GM12878 (cell line): ENCODE data around the gene FKBP7.

ENCODE experiments used
- EP300 ChIP-seq, 2 experiments: fragments of 150-350 bp in 1 of 2; IDR thresholded peaks; 2 replicates each; pipeline ENCODE4 v1.6.1; 2011 to 2012; ENCODE audit warnings: low read depth in 2 of 2, low read length in 2 of 2, borderline replicate concordance in 1 of 2, improper control_type of control experiment in 1 of 2, inconsistent platforms in 1 of 2; ENCODE audit not compliant: control insufficient read depth in 1 of 2
- RAD21 ChIP-seq: IDR thresholded peaks from 2 replicates; pipeline ENCODE4 v1.6.1; 2011; ENCODE audit warnings: mild to moderate bottlenecking, low read depth, low read length, moderate library complexity; ENCODE audit not compliant: insufficient read depth
- RELA ChIP-seq: fragments of 450-650 bp; IDR thresholded peaks from 2 replicates; pipeline ENCODE4 v1.8.0; 2014; ENCODE audit warnings: borderline replicate concordance; ENCODE audit not compliant: partially characterized antibody
- SP1 ChIP-seq: IDR thresholded peaks from one replicate; pipeline ENCODE4 v1.6.1; 2011; ENCODE audit warnings: low read depth, low read length
- TARDBP ChIP-seq: IDR thresholded peaks from 2 replicates; pipeline ENCODE4 v1.6.1; 2016; ENCODE audit warnings: borderline replicate concordance
- TF ChIP-seq, protein P1 (sequence below), 3 experiments: IDR thresholded peaks in 2 of 3; conservative IDR thresholded peaks in 1 of 3; 2 replicates each; pipeline ENCODE4 v1.5.1; 2011; ENCODE audit warnings: low read depth in 3 of 3, low read length in 3 of 3, mild to moderate bottlenecking in 3 of 3, control low read depth in 2 of 3, moderate library complexity in 2 of 3, inconsistent platforms in 1 of 3, mixed read lengths in 1 of 3; ENCODE audit not compliant: control insufficient read depth in 2 of 3, insufficient read depth in 1 of 3; ENCODE audit errors: extremely low read depth in 1 of 3
- TF ChIP-seq, protein P2 (sequence below): fragments of 450-650 bp; IDR thresholded peaks from 2 replicates; pipeline ENCODE4 v1.6.1; 2017; ENCODE audit warnings: antibody characterized with exemption, mild to moderate bottlenecking, moderate library complexity

DNA sequence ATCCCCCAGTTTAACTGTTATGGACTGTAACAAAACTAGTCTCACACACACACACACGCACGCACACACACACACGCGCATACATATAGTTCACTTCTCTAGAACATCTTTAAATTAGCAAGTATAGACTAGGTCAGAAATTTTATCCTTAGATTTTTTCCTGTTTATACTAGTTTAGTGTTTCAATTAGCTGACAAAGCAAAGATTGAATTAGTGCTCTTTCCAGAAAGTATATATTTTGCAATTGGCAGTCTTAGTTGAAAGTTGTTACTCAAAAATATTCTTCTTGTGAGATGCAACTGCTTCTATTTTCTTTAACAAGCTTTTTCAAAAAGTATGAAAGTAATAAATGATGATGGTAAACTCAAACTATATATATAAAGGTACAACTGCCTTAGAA is 24.4 kb upstream of the FKBP7 start:
- TF ChIP-seq, protein P1, sequence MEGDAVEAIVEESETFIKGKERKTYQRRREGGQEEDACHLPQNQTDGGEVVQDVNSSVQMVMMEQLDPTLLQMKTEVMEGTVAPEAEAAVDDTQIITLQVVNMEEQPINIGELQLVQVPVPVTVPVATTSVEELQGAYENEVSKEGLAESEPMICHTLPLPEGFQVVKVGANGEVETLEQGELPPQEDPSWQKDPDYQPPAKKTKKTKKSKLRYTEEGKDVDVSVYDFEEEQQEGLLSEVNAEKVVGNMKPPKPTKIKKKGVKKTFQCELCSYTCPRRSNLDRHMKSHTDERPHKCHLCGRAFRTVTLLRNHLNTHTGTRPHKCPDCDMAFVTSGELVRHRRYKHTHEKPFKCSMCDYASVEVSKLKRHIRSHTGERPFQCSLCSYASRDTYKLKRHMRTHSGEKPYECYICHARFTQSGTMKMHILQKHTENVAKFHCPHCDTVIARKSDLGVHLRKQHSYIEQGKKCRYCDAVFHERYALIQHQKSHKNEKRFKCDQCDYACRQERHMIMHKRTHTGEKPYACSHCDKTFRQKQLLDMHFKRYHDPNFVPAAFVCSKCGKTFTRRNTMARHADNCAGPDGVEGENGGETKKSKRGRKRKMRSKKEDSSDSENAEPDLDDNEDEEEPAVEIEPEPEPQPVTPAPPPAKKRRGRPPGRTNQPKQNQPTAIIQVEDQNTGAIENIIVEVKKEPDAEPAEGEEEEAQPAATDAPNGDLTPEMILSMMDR (IDR thresholded peaks at IDR 0.05 in 2 of 3, conservative IDR thresholded peaks at IDR 0.05 in 1 of 3; ENCODE audit: control insufficient read depth in 2 of 3, extremely low read depth in 1 of 3, insufficient read depth in 1 of 3, low read depth in 3 of 3, low read length in 3 of 3), result no peak
- TF ChIP-seq EP300 (IDR thresholded peaks at IDR 0.05; ENCODE audit: borderline replicate concordance in 1 of 2, control insufficient read depth in 1 of 2, low read depth in 2 of 2, low read length in 2 of 2) (no peak), RAD21 (no peak), SP1 (no peak), RELA (no peak), TARDBP (no peak)
- TF ChIP-seq, protein P2, sequence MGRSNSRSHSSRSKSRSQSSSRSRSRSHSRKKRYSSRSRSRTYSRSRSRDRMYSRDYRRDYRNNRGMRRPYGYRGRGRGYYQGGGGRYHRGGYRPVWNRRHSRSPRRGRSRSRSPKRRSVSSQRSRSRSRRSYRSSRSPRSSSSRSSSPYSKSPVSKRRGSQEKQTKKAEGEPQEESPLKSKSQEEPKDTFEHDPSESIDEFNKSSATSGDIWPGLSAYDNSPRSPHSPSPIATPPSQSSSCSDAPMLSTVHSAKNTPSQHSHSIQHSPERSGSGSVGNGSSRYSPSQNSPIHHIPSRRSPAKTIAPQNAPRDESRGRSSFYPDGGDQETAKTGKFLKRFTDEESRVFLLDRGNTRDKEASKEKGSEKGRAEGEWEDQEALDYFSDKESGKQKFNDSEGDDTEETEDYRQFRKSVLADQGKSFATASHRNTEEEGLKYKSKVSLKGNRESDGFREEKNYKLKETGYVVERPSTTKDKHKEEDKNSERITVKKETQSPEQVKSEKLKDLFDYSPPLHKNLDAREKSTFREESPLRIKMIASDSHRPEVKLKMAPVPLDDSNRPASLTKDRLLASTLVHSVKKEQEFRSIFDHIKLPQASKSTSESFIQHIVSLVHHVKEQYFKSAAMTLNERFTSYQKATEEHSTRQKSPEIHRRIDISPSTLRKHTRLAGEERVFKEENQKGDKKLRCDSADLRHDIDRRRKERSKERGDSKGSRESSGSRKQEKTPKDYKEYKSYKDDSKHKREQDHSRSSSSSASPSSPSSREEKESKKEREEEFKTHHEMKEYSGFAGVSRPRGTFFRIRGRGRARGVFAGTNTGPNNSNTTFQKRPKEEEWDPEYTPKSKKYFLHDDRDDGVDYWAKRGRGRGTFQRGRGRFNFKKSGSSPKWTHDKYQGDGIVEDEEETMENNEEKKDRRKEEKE, result no peak
